HG03108 (cell line): ENCODE measurements around the gene SMIM43.
A peak's percentile ranks its signal among the peaks of the same experiment; 100 is the strongest.

ENCODE experiments used
- ATAC-seq: cut with Tn5 transposase; IDR thresholded peaks from one replicate; pipeline ENCODE4 v1.9.1; 2021; ENCODE audit warnings: moderate library complexity; ENCODE audit not compliant: unreplicated experiment

Gene SMIM43

GRCh38 chr4:121764702-121765367 lies at the start of gene SMIM43:
SMIM43 (minus strand) TSS chr4:121765164; CDS start chr4:121765105, 59 bp downstream.
- ATAC-seq = no peak

GRCh38 chr4:121814756-121815155 lies 49.8 kb upstream of the SMIM43 start:
- no peak for ATAC-seq

DNA sequence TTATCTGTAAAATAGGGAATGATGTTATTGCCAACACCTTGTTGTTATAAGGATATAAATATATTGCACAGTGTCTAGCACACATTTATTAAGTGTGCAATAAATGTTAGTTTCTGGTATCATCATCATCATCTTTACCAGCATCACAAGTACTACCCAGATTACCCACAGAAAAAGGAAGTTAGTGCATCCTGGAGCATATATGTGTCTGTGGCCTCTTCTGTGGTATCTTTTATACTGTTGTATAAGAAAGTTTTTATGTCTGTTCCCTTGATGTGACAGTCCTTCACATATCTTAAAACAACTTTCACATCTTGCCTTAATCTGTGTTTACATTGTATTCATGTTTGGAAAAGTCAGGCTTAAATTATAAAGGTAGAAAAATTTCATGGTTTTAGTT lies 46.2 kb upstream of the SMIM43 start:
- ATAC-seq = no peak

GRCh38 chr4:121806411-121806810 lies 41.4 kb upstream of the SMIM43 start:
- no peak for ATAC-seq

GRCh38 chr4:121801715-121802075 lies 36.7 kb upstream of the SMIM43 start:
- no peak for ATAC-seq

DNA sequence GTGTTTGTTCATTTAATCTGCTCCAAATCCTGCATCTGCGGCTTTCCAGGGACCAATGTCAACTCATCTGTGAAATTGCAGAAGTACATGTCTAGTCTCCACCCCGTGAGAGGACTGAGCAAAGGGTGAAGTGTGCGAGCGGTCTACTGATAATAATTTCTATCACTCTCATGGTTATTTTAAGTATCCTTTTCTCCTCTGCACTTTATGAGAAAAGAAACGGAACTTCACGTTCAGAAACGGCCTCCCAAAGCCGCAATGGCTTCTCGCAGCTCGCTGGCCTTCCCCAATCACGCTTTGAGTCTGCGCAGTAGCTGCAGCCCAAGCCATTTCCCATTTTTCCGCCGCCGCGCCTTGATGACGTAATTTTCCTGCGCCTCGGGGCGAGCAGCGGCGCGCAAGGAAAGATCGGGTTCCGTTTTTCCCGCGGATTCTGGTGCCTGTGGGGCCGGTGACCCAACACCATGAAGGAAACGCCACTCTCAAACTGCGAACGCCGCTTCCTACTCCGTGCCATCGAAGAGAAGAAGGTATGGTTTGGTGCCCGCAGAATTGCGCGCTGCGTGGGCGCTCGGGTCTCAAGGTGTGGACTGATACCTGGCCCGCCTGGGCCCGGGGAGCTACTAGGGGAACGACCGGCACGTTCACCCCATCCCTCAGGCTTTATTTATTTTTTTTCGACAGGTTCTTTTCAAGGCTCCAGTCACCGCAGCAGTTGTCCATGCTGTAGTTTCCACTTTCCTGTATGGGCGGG lies 36.2 kb upstream of the SMIM43 start, which contains the start of gene EXOSC9:
Gene EXOSC9 (plus strand): TSS at position 363 of the 754 bp plus-strand sequence. CDS start 102 bp downstream, at position 465.
- peak; percentile 73 for ATAC-seq

DNA sequence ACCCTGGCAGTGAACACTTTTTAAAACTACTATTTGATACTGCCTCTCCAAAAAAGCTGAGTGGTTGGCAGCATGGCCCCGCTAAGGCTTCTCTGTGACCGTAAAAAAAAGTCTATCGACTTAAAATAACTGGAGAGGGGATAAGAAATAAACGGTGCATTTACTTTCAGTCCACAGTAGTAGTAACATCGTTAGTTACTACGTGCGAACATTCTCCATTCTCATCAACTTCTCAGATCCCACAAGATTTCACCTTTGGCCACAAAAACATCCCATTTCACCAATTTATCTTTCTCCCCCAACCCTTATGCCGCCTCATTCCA lies 35.6 kb upstream of the SMIM43 start:
- ATAC-seq = peak; percentile 16

- ATAC-seq = no peak
Measured at GRCh38 chr4:121799867-121800501, 35.0 kb upstream of the SMIM43 start.

DNA sequence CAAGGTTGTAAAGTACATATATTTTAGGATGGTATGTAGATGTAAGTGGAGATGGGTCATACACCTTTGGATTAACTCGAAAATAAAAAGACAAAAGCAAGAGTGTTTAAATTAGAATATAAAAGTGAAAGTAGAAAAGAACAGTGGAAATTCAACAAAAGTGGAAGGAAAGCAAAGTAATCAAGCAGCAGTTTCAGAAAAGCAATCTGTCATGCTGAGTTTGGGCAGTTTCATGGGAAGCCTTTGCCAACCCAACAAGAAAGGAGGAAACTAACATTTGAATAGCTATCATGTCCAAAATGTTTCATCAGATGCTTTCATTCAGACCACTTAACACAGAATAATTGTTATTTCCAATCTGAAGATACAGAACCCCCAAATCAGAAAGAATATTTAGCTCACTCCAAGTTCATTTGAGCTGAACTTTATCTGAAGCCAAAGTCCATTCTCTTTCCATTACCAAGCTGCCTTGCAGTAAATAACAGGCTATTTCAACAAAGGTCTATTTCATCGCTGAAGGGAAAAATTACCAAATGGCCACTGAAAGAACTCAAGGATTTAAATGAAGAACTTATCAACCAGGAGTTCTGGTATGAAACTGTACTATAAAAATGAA lies 34.4 kb upstream of the SMIM43 start:
- ATAC-seq = no peak

DNA sequence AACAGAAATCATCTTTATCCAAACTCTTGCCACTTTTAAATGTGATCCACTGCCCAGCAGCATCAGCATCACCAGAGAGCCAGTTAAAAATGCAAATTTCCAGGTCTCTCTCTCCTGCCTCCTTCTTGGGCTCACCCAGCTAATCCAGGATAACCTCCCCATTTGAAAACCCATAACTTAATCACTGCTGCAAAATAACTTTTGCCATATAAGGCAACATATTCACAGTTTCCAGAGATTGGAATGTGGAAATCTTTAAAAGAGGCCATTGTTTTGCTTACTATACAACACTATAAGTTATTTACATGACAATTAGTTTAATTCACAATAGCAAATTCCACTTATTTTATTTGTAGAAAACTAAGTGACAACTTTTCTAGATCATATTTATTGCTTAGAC lies 31.3 kb upstream of the SMIM43 start:
- ATAC-seq = no peak

GRCh38 chr4:121794505-121795188 lies 29.7 kb upstream of the SMIM43 start:
- ATAC-seq = no peak

GRCh38 chr4:121792966-121793365 lies 28.0 kb upstream of the SMIM43 start:
- no peak for ATAC-seq

DNA sequence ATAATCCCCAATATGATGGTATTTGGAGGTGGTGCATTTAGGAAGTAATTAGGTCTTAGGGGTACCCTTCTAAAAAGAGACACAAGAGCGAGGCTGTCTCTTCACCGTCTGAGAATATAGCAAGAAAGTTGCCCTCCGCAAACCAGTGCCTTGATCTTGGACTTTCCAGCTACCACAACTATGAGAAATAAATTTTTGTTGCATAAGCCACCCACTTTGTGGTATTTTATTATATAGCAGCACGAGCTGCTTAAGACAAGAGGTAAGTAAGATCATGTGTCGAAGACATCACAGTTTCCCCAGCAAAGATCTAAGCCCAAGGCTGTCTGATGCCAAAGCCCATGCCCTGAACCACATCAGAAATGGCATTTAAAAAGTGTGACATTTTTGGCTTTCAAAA lies 26.5 kb upstream of the SMIM43 start:
- ATAC-seq = no peak

DNA sequence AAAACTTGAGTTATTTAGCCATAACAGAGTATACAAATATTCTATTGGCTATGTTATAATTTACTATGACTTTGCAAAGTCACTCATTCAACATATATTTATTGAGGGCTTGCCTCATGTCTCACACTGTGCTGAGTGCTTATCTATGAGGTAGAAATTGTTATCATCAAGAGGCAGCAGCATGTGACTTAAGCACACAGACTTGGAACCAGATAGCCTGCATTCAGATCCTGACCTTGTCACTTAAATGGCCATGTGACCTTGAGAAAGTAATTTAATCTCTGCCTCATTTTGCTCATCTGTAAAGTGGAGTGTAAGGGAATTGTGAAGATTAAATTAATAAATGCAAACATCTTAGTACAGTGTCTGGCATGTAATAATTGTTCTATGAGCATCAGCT lies 26.0 kb upstream of the SMIM43 start:
- no peak for ATAC-seq

DNA sequence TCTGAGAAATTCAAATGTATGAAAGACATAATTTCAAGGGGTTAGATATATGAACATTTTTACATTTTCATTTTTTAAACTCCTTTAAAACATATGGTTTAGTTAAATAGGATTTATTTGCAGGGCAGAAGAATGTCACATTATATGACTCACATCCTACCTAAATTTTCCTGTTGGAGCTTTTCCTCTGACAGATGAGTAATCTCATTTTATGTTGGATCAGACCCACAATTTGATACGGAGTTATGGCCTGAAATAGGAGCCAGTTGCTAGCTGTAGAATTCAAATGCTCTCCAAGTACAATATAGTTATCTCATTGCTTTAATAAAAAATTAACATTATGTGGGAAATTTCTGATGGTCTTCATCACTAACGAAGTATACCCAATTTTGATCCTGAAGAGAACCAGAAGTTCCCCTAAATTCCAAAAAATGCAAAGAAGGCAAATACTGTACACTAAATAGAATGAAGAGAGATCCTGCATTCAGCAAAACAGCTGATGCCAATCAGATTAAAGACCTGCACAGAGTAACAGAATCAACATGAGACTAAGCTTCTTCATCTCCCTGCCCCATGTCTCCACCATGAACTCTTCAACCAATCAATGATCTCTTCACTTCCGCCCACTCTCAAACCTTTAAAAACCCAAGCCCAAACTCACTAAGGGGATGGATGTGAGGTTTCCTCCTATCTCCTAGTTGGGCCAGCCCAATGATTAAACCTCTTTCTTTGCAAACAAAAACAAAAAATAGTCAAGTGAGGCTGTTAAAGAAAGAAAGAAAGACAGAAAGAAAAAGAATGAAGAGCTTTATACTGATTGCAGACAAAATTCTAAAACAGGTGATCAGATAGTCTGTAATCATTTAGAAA lies 25.2 kb upstream of the SMIM43 start:
- no peak for ATAC-seq

DNA sequence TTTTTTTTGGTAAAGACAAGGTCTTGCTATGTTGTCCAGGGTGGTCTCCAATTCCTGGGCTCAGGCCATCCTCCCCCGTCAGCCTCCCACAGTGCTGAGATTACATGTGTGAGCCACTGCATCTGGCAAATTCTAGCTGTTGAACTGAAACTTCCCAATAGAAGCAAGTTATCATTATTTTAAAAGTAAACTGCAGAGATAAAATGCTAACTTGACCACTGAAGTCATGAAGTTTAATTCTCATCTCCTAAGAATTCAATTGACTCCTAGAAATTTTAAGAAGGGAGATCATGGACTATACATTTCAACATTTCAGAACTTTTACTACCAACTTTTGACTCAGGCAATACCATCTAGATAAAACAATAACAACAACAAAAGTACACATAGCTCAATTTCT lies 24.5 kb upstream of the SMIM43 start:
- ATAC-seq = no peak

DNA sequence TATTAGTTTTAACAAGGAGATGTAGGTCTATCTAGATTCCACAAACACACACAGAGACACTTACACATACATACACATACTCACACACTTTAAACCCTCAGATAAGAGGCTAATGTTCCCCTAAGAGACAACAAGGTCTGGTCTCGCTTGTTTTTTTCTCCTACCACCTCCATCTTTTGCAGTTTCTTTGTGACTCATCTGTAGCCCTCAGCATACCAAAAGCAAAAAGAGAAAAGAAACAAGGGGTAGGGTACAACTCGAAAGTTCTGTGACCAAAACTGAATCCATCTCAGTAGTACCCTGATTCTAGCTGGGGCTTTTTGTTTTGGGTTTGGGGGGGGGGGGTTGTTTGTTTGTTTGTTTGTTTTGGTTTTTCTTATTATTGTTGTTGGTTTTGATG lies 23.9 kb upstream of the SMIM43 start:
- ATAC-seq = peak; percentile 82

- ATAC-seq = no peak
Measured at GRCh38 chr4:121786221-121786620, 21.3 kb upstream of the SMIM43 start.

DNA sequence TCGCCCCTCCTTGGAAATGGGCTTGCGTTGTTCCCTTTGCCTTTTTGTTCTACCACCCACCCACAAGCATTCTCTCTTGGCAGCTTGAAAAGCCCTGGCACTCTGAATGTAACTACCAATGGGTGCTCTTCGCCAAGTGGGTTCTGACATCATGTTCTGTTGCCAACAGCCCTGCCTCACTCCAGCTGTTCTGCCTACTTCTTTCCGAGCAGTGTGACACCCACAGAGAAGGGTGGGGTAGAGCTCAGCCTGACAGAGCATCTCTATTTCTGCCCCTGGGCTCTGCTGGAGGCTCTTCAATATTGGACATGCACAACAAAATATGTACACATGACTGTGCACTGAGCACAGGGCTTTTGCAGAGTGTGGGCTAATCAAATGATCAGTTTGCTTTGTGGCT lies 20.5 kb upstream of the SMIM43 start:
- ATAC-seq = no peak

GRCh38 chr4:121784975-121785374 lies 20.0 kb upstream of the SMIM43 start:
- no peak for ATAC-seq
